ENCODE data around the gene TMEM163. TPM values are rescaled to one million over a fixed set of nuclear protein-coding genes. Genes with fewer than 3 reads are reported as not detected.

Gene TMEM163
- total and polyA plus RNA-seq, 2 of the 13 experiments (the other 11 are each of a cell fraction or from before 2014, with no cell fraction given), result 0.05 TPM; not detected in 1

- no peak for TF ChIP-seq MXI1 (IDR thresholded peaks at IDR 0.05; ENCODE audit: borderline replicate concordance, low read depth, low read length)
- TF ChIP-seq, protein P1, sequence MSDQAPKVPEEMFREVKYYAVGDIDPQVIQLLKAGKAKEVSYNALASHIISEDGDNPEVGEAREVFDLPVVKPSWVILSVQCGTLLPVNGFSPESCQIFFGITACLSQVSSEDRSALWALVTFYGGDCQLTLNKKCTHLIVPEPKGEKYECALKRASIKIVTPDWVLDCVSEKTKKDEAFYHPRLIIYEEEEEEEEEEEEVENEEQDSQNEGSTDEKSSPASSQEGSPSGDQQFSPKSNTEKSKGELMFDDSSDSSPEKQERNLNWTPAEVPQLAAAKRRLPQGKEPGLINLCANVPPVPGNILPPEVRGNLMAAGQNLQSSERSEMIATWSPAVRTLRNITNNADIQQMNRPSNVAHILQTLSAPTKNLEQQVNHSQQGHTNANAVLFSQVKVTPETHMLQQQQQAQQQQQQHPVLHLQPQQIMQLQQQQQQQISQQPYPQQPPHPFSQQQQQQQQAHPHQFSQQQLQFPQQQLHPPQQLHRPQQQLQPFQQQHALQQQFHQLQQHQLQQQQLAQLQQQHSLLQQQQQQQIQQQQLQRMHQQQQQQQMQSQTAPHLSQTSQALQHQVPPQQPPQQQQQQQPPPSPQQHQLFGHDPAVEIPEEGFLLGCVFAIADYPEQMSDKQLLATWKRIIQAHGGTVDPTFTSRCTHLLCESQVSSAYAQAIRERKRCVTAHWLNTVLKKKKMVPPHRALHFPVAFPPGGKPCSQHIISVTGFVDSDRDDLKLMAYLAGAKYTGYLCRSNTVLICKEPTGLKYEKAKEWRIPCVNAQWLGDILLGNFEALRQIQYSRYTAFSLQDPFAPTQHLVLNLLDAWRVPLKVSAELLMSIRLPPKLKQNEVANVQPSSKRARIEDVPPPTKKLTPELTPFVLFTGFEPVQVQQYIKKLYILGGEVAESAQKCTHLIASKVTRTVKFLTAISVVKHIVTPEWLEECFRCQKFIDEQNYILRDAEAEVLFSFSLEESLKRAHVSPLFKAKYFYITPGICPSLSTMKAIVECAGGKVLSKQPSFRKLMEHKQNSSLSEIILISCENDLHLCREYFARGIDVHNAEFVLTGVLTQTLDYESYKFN (CRISPR knock-in tag; conservative IDR thresholded peaks at IDR 0.05), result peak; percentile 40; the same call in 1 of the 2 replicates
- TF ChIP-seq ZNF75D (CRISPR knock-in tag; IDR thresholded peaks at IDR 0.05; ENCODE audit: borderline replicate concordance), result no peak
- no peak for TF ChIP-seq FOXA1 (IDR thresholded peaks at IDR 0.05)
- TF ChIP-seq FOXA1 (CRISPR knock-in tag; IDR thresholded peaks at IDR 0.05), result peak; percentile 67
- TF ChIP-seq HDAC2 (CRISPR knock-in tag; IDR thresholded peaks at IDR 0.05), result no peak
- no peak for TF ChIP-seq ZNF292 (CRISPR knock-in tag; IDR thresholded peaks at IDR 0.05; ENCODE audit: borderline replicate concordance, low read depth)
- TF ChIP-seq ZSCAN21 (CRISPR knock-in tag; IDR thresholded peaks at IDR 0.05; ENCODE audit: borderline replicate concordance), result no peak
- TF ChIP-seq ZNF280D (CRISPR knock-in tag; IDR thresholded peaks at IDR 0.05), result no peak
- no peak for TF ChIP-seq HDAC1 (CRISPR knock-in tag; IDR thresholded peaks at IDR 0.05)
- no peak for TF ChIP-seq PRDM15 (CRISPR knock-in tag; IDR thresholded peaks at IDR 0.05)
- peak; percentile 68 for TF ChIP-seq PHF21A (CRISPR knock-in tag; IDR thresholded peaks at IDR 0.05)
- TF ChIP-seq ARHGAP35 (CRISPR knock-in tag; IDR thresholded peaks at IDR 0.05; ENCODE audit: borderline replicate concordance), result 0 out of 2 replicates have a peak, but pooled peaks have one; percentile 3
- TF ChIP-seq, protein P2, sequence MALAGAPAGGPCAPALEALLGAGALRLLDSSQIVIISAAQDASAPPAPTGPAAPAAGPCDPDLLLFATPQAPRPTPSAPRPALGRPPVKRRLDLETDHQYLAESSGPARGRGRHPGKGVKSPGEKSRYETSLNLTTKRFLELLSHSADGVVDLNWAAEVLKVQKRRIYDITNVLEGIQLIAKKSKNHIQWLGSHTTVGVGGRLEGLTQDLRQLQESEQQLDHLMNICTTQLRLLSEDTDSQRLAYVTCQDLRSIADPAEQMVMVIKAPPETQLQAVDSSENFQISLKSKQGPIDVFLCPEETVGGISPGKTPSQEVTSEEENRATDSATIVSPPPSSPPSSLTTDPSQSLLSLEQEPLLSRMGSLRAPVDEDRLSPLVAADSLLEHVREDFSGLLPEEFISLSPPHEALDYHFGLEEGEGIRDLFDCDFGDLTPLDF (CRISPR knock-in tag; IDR thresholded peaks at IDR 0.05), result no peak
- TF ChIP-seq ZNF773 (CRISPR knock-in tag; IDR thresholded peaks at IDR 0.05; ENCODE audit: borderline replicate concordance), result no peak
- peak; percentile 52 for TF ChIP-seq HNF4A (CRISPR knock-in tag; IDR thresholded peaks at IDR 0.05)
- no peak for TF ChIP-seq ZNF660 (CRISPR knock-in tag; IDR thresholded peaks at IDR 0.05; ENCODE audit: borderline replicate concordance, low read depth)
- 0 out of 2 replicates have a peak, but pooled peaks have one; percentile 32 for TF ChIP-seq ZNF121 (CRISPR knock-in tag; IDR thresholded peaks at IDR 0.05)
- TF ChIP-seq FOXA3 (CRISPR knock-in tag; IDR thresholded peaks at IDR 0.05), result 0 out of 2 replicates have a peak, but pooled peaks have one; percentile 26
- TF ChIP-seq HDAC6 (IDR thresholded peaks at IDR 0.05; ENCODE audit: low read depth, low read length), result no peak
Measured at GRCh38 chr2:134707330-134707676, 11.5 kb downstream of the TMEM163 start (continued).

Measured in HepG2 (cell line).